ENCODE results near the gene SLC25A5. TPM values are rescaled to one million over a fixed set of nuclear protein-coding genes. Genes with fewer than 3 reads are reported as not detected.

The SLC25A5 gene
- total and polyA plus RNA-seq, 4 donors = 169 to 430 (median 299) TPM

GRCh38 chrX:119465555-119465954, 2.7 kb upstream of the SLC25A5 start:
- H3K9ac ChIP-seq (ENCODE audit: insufficient read depth in 1 of 2, low read length in 2 of 2) = no peak overlapping the region
- H3K9me3 ChIP-seq (ENCODE audit: control insufficient read depth in 4 of 4, insufficient read depth in 3 of 4, low read length in 3 of 4) = peaks cover 0 to 2% (median 0%) of the 10 kb centered on the region in 4 donors
- H3K4me3 ChIP-seq = no peak overlapping the region
- WGBS, 2 donors = 93 to 98% methylated on average over 3 of the region's 3 CpGs
- DNase-seq (no peak), ATAC-seq (ENCODE audit: insufficient read depth, low FRiP score) (no peak)
- peaks cover 0 to 4% (median 0%) of the 10 kb centered on the region in 5 donors for H3K4me1 ChIP-seq (ENCODE audit: control insufficient read depth in 5 of 5, insufficient read depth in 5 of 5, low read length in 5 of 5)
- TF ChIP-seq CTCF (IDR thresholded peaks at IDR 0.05; ENCODE audit: control extremely low read depth, extremely low read depth) = no peak
- no peaks in the 10 kb centered on the region for H3K27me3 ChIP-seq (ENCODE audit: control insufficient read depth in 3 of 3, insufficient read depth in 3 of 3, low read length in 2 of 3)
- H3K36me3 ChIP-seq (ENCODE audit: control insufficient read depth in 4 of 4, insufficient read depth in 4 of 4, low read length in 4 of 4) = peaks cover 0 to 6% (median under 1%) of the 10 kb centered on the region in 4 donors
- H3K27ac ChIP-seq (ENCODE audit: low read depth in 1 of 2, low read length in 1 of 2) = no peak overlapping the region

DNA sequence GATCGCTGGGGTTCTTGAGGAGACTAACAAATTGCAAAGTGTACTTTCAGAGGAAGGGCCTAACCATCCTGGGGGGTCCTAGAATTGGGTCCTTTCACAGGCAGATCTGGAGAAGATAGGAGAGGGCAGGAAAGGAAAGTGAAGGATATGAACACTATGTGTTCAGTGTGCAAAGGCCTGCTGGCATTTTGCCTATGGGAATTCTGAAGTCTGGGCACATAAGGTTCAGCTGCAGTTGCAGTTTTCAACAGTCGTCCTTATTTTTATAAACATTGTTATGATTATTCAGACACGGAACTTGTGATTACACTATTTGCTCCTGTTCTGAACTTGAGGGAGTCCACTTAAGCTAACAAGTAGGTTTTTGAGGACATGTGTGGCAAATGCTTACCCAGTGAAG, 1.3 kb upstream of the SLC25A5 start:
- no peak for TF ChIP-seq CTCF (IDR thresholded peaks at IDR 0.05; ENCODE audit: control extremely low read depth, extremely low read depth)
- DNase-seq (peak in 1 of 3 donors; percentile 9), ATAC-seq (ENCODE audit: insufficient read depth, low FRiP score) (no peak)
- peak overlapping the region in 1 of 2 donors; percentile 16 for H3K27ac ChIP-seq (ENCODE audit: low read depth in 1 of 2, low read length in 1 of 2)
- H3K4me1 ChIP-seq (ENCODE audit: control insufficient read depth in 5 of 5, insufficient read depth in 5 of 5, low read length in 5 of 5) = peaks cover 0 to 4% (median 0%) of the 10 kb centered on the region in 5 donors
- H3K36me3 ChIP-seq (ENCODE audit: control insufficient read depth in 4 of 4, insufficient read depth in 4 of 4, low read length in 4 of 4) = peaks cover 0 to 6% (median 2%) of the 10 kb centered on the region in 4 donors
- H3K9ac ChIP-seq (ENCODE audit: insufficient read depth in 1 of 2, low read length in 2 of 2) = no peak overlapping the region
- H3K9me3 ChIP-seq (ENCODE audit: control insufficient read depth in 4 of 4, insufficient read depth in 3 of 4, low read length in 3 of 4) = peaks cover 0 to 2% (median 0%) of the 10 kb centered on the region in 4 donors
- no peaks in the 10 kb centered on the region for H3K27me3 ChIP-seq (ENCODE audit: control insufficient read depth in 3 of 3, insufficient read depth in 3 of 3, low read length in 2 of 3)
- 77 to 82% methylated on average over 3 of the region's 3 CpGs for WGBS, 2 donors
- no peak overlapping the region for H3K4me3 ChIP-seq

GRCh38 chrX:119467433-119467832, 811 bp upstream of the SLC25A5 start:
- H3K36me3 ChIP-seq (ENCODE audit: control insufficient read depth in 4 of 4, insufficient read depth in 4 of 4, low read length in 4 of 4) = peaks cover 0 to 6% (median 2%) of the 10 kb centered on the region in 4 donors
- H3K9ac ChIP-seq (ENCODE audit: insufficient read depth in 1 of 2, low read length in 2 of 2) = no peak overlapping the region
- peaks cover 0 to 2% (median 0%) of the 10 kb centered on the region in 4 donors for H3K9me3 ChIP-seq (ENCODE audit: control insufficient read depth in 4 of 4, insufficient read depth in 3 of 4, low read length in 3 of 4)
- no peak overlapping the region for H3K4me3 ChIP-seq
- no peak for ATAC-seq (ENCODE audit: insufficient read depth, low FRiP score)
- TF ChIP-seq CTCF (IDR thresholded peaks at IDR 0.05; ENCODE audit: control extremely low read depth, extremely low read depth) = no peak
- H3K27ac ChIP-seq (ENCODE audit: low read depth in 1 of 2, low read length in 1 of 2) = no peak overlapping the region
- H3K27me3 ChIP-seq (ENCODE audit: control insufficient read depth in 3 of 3, insufficient read depth in 3 of 3, low read length in 2 of 3) = no peaks in the 10 kb centered on the region
- 70 to 79% methylated on average over 6 of the region's 6 CpGs for WGBS, 2 donors
- no peak for DNase-seq
- peaks cover 0 to 4% (median 0%) of the 10 kb centered on the region in 5 donors for H3K4me1 ChIP-seq (ENCODE audit: control insufficient read depth in 5 of 5, insufficient read depth in 5 of 5, low read length in 5 of 5)

Measured in lung (tissue), 12 donors.